Cerebellar nuclear complex (tissue), 1 donor: Measurements from ENCODE around the gene TNXB.
"Not testable (repeated sequence)": the region's sequence is repeated elsewhere in the genome, so short reads cannot be mapped to it uniquely, and the experiment has no call there.

Experiments
- DNase-seq, 2 experiments: peaks; one replicate each; lab custom pipeline; 2025; lab: John Stamatoyannopoulos, UW

The TNXB gene

GRCh38 chr6:32085759-32086459 is 23.2 kb downstream of the TNXB start:
- no peak for DNase-seq

- DNase-seq, result no peak
Measured at GRCh38 chr6:32084780-32085179, 24.4 kb downstream of the TNXB start.

- DNase-seq, result no peak
Measured at GRCh38 chr6:32083812-32084768, 25.0 kb downstream of the TNXB start.

GRCh38 chr6:32082935-32083334 is 26.2 kb downstream of the TNXB start:
- no peak for DNase-seq

- DNase-seq, result no peak
Measured at GRCh38 chr6:32082478-32082877, 26.7 kb downstream of the TNXB start.

GRCh38 chr6:32081168-32081990 is 27.8 kb downstream of the TNXB start:
- DNase-seq, result no peak

- DNase-seq, result no peak
Measured at GRCh38 chr6:32079566-32080290, 29.4 kb downstream of the TNXB start.

- no peak for DNase-seq
Measured at GRCh38 chr6:32076321-32076809, 32.8 kb downstream of the TNXB start.

- no peak for DNase-seq
Measured at GRCh38 chr6:32075781-32076180, 33.4 kb downstream of the TNXB start.

GRCh38 chr6:32074996-32075532 is 34.1 kb downstream of the TNXB start:
- no peak for DNase-seq

GRCh38 chr6:32073613-32074012 is 35.5 kb downstream of the TNXB start:
- DNase-seq, result no peak

- DNase-seq, result no peak
Measured at GRCh38 chr6:32073101-32073500, 36.0 kb downstream of the TNXB start.

GRCh38 chr6:32070814-32071543 is 38.2 kb downstream of the TNXB start:
- DNase-seq, result no peak

- no peak for DNase-seq
Measured at GRCh38 chr6:32069878-32070515, 39.1 kb downstream of the TNXB start.

- DNase-seq, result no peak
Measured at GRCh38 chr6:32069460-32069859, 39.7 kb downstream of the TNXB start.

- no peak for DNase-seq
Measured at GRCh38 chr6:32068867-32069266, 40.3 kb downstream of the TNXB start.

GRCh38 chr6:32068315-32068714 is 40.8 kb downstream of the TNXB start:
- DNase-seq, result not testable (repeated sequence)

- DNase-seq, result not testable (repeated sequence)
Measured at GRCh38 chr6:32067521-32067920, 41.6 kb downstream of the TNXB start.

GRCh38 chr6:32064706-32065105 is 44.4 kb downstream of the TNXB start:
- no peak for DNase-seq
